Endothelial cell (in vitro differentiated cells): Measurements from ENCODE around the gene TRIAP1. TPM values are rescaled to one million over a fixed set of nuclear protein-coding genes. Genes with fewer than 3 reads are reported as not detected.

Experiments
- DNase-seq: peaks from one replicate; pipeline ENCODE4 v3.0.0; 2021; ENCODE audit warnings: low spot score
- H3K27ac Mint-ChIP-seq: one replicate; pipeline ENCODE4 v1.8.0; 2021; ENCODE audit warnings: mixed read lengths, inconsistent platforms; ENCODE audit not compliant: unreplicated experiment
- H3K27me3 Mint-ChIP-seq: one replicate; pipeline ENCODE4 v1.8.0; 2021; ENCODE audit warnings: mild to moderate bottlenecking, moderate library complexity, mixed read lengths, inconsistent platforms; ENCODE audit not compliant: unreplicated experiment
- H3K36me3 Mint-ChIP-seq: one replicate; pipeline ENCODE4 v1.8.0; 2021; ENCODE audit warnings: mild to moderate bottlenecking, low read depth, mixed read lengths, inconsistent platforms; ENCODE audit not compliant: unreplicated experiment
- H3K4me1 Mint-ChIP-seq: one replicate; pipeline ENCODE4 v1.8.0; 2021; ENCODE audit warnings: mild to moderate bottlenecking, mixed read lengths, inconsistent platforms; ENCODE audit not compliant: unreplicated experiment
- H3K4me3 Mint-ChIP-seq: one replicate; pipeline ENCODE4 v1.8.0; 2021; ENCODE audit warnings: mild to moderate bottlenecking, mixed read lengths, inconsistent platforms; ENCODE audit not compliant: unreplicated experiment
- H3K9me3 Mint-ChIP-seq: one replicate; pipeline ENCODE4 v1.8.0; 2021; ENCODE audit warnings: mixed read lengths, inconsistent platforms; ENCODE audit not compliant: unreplicated experiment
- total RNA-seq: library from RNA; stranded (reverse); fragmentation: NEBNext Ultra II Directional; extraction: Animal tissue kit (Norgen Biotek cat#: 25700); gene quantifications from one replicate; pipeline ENCODE4 v1.2.1, GENCODE V29; 2021; ENCODE audit not compliant: unreplicated experiment
- TF ChIP-seq, protein P1 (sequence below): fragments of 200-600 bp; sonication (generic); IDR thresholded peaks from one replicate; pipeline ENCODE4 v1.5.0; 2021; ENCODE audit warnings: antibody characterized with exemption; ENCODE audit not compliant: unreplicated experiment

TRIAP1 gene
- total RNA-seq, 1 donor from 2014 or later: 39.8 TPM

DNA sequence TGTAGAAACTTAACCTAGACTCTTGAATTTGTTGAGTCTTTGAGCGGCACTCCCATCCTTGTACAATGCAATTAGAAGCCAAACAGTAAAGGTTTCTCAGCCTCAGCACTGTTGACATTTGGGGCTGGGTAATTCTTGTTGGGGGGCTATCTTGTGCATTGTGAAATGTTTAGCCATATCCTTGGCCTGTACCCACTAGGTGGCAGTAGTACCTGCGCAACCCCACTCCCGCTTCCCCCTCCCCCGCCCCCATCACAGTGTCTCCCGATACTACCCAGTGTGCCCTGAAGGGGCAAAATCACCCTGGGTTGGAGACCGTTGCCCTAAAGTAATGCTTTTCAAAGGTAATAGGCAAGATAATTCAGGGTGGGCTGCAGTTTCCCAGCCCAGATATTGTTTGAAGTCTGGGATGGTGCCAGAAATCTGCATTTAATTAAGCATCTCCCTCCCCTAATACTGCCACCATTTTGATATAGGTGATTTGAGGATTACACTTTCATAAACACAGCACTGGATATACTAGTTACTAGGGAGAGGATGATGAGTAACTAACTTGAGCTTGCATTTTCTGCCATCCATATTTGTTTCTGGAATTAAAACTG lies 6.4 kb downstream of the TRIAP1 start:
- H3K9me3 Mint-ChIP-seq: no peaks in the 10 kb centered on the region
- TF ChIP-seq, protein P1, sequence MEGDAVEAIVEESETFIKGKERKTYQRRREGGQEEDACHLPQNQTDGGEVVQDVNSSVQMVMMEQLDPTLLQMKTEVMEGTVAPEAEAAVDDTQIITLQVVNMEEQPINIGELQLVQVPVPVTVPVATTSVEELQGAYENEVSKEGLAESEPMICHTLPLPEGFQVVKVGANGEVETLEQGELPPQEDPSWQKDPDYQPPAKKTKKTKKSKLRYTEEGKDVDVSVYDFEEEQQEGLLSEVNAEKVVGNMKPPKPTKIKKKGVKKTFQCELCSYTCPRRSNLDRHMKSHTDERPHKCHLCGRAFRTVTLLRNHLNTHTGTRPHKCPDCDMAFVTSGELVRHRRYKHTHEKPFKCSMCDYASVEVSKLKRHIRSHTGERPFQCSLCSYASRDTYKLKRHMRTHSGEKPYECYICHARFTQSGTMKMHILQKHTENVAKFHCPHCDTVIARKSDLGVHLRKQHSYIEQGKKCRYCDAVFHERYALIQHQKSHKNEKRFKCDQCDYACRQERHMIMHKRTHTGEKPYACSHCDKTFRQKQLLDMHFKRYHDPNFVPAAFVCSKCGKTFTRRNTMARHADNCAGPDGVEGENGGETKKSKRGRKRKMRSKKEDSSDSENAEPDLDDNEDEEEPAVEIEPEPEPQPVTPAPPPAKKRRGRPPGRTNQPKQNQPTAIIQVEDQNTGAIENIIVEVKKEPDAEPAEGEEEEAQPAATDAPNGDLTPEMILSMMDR: peak; percentile 74
- no peaks in the 10 kb centered on the region for H3K27me3 Mint-ChIP-seq
- H3K4me3 Mint-ChIP-seq: no peak overlapping the region
- no peak overlapping the region for H3K27ac Mint-ChIP-seq
- peaks cover 4% of the 10 kb centered on the region for H3K4me1 Mint-ChIP-seq
- DNase-seq: peak; percentile 71
- H3K36me3 Mint-ChIP-seq: peaks cover 5% of the 10 kb centered on the region

DNA sequence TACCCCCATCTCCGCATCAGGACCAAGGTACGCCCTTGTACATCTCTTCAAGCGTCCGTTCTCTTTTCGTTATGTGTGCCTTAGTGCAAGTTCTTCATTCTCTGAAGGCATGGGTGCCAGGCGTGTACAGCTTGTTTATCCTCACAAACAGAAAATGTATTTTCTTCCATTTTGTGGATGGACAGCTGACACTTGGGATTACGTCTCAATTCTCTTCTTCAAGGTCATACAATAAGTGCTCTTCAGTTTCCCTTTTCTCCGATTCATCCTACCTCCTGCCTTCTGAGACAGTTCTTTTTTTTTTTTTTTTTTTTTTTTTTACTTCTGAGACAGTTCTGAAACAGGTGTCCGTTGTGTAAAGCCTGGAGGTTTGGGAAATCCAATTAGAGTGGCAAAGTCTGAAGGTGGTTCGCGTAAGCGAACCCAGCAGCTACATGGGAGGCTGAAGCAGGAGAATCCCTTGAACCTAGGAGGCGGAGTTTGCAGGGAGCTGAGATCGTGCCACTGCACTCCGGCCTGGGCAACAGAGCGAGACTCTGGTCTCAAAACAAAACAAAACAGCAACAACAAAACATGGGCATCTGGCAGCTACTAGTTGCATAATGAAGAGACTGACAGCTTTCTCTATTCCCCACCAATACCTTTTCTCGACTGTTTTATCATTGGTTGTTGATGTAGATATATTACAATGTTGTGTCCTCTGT lies 7.5 kb downstream of the TRIAP1 start:
- peak overlapping the region; percentile 84 for H3K27ac Mint-ChIP-seq
- DNase-seq: no peak
- peaks cover 5% of the 10 kb centered on the region for H3K36me3 Mint-ChIP-seq
- H3K4me1 Mint-ChIP-seq: peaks cover 4% of the 10 kb centered on the region
- peak overlapping the region; percentile 95 for H3K4me3 Mint-ChIP-seq
- H3K27me3 Mint-ChIP-seq: no peaks in the 10 kb centered on the region
- no peaks in the 10 kb centered on the region for H3K9me3 Mint-ChIP-seq
- TF ChIP-seq, protein P1: no peak

DNA sequence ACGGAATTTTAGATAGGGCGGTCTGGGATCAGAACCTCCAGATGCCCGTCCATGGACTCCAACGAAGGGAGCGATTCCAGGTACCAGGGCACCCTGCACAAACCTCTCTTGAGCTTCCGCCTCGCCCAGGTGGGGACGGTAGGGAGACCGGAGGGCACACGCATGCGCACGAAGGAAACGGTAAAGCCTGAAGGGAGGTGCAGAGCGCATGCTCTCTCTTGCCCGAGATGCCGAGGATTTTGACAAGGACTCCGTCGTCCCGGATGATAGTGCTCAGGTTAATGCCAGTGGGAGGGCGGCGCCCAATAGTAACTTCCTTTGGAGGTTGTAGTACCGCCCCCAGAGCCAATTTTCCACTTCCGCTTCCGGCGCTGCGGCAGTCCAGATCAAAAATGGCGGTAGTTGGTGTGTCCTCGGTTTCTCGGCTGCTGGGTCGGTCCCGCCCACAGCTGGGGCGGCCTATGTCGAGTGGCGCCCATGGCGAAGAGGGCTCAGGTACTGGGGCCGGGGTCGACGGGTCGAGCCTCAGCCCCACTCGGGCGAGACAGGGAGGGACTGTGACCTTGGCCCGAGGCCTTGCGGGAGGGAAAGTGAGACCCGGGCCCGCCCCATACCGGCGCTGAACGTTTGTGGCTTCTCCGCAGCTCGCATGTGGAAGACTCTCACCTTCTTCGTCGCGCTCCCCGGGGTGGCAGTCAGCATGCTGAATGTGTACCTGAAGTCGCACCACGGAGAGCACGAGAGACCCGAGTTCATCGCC lies 8.3 kb downstream of the TRIAP1 start, which contains the start of gene COX6A1:
Gene COX6A1 (plus strand): TSS at position 379 of the 760 bp plus-strand sequence. CDS start 14 bp downstream, at position 393.
- Mint-ChIP-seq H3K27me3 (no peaks in the 10 kb centered on the region), H3K4me1 (peaks cover 4% of the 10 kb centered on the region), H3K36me3 (peaks cover 5% of the 10 kb centered on the region), H3K27ac (peak within 1 kb of the TSS; percentile 84), H3K9me3 (no peaks in the 10 kb centered on the region), H3K4me3 (peak within 1 kb of the TSS; percentile 95)
- TF ChIP-seq, protein P1: peak; percentile 25
- peak; percentile 85 for DNase-seq

DNA sequence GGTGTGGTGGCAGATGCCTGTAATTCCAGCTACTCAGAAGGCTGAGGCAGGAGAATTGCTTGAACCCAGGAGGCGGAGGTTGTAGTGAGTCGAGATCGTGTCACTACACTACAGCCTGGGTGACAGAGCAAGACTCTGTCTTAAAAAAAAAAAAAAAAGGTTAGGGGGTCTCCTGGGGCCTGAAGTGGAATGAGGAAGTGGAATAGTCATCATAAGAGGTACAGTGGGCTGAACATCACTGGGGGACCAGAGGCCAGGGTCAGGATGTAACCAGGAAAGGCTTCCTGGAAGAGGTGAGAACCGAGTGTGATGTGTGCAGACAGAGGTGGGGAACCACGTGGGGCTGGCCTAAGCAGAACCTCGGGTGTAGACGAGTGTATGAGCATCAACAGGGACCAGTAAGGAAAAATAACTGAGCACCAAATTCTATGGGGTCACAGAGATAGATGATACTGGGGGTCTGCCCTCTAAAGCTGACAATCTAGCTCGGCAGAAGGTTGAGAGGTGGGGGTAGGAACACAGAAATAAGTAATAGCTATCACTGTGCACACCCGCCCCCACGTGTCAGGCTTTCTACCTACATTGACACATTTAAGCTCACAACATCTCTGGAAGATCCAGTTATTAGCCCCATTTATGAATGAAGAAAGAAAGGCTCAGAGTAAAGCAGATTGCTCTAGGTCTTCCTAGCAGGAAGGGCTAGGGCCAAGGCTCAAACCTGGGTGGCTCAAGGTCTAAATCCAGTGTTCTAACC lies 13.2 kb downstream of the TRIAP1 start:
- Mint-ChIP-seq H3K4me1 (peaks cover 4% of the 10 kb centered on the region), H3K4me3 (no peak overlapping the region), H3K27me3 (no peaks in the 10 kb centered on the region), H3K9me3 (no peaks in the 10 kb centered on the region), H3K27ac (no peak overlapping the region), H3K36me3 (no peaks in the 10 kb centered on the region)
- TF ChIP-seq, protein P1: no peak
- no peak for DNase-seq
